ENCODE measurements around the gene NOP16. TPM values are rescaled to one million over a fixed set of nuclear protein-coding genes. Genes with fewer than 3 reads are reported as not detected.

The NOP16 gene
- 10 to 100 TPM; 17.1 to 34.7 (median 24.0) TPM for polyA plus RNA-seq (ENCODE audit: insufficient read length in 4 of 4)

GRCh38 chr5:176388444-176389134 is at the start of gene NOP16, which contains the start of gene HIGD2A:
NOP16 (minus strand) TSS chr5:176388598; CDS start chr5:176388539, 59 bp downstream.
HIGD2A (plus strand) TSS chr5:176388751; CDS start chr5:176388820, 69 bp downstream.
- peak; percentile 97 to 98 (median 98) for DNase-seq (ENCODE audit: low read depth in 4 of 4, low spot score in 3 of 4)

- no peak for DNase-seq (ENCODE audit: low read depth in 4 of 4, low spot score in 3 of 4)
Measured at GRCh38 chr5:176436656-176437055, 48.3 kb upstream of the NOP16 start.

GRCh38 chr5:176432707-176433106 is 44.3 kb upstream of the NOP16 start:
- no peak for DNase-seq (ENCODE audit: low read depth in 4 of 4, low spot score in 3 of 4)

GRCh38 chr5:176429972-176430371 is 41.6 kb upstream of the NOP16 start:
- DNase-seq (ENCODE audit: low read depth in 4 of 4, low spot score in 3 of 4) = no peak

- no peak for DNase-seq (ENCODE audit: low read depth in 4 of 4, low spot score in 3 of 4)
Measured at GRCh38 chr5:176427971-176428370, 39.6 kb upstream of the NOP16 start.

GRCh38 chr5:176426876-176427275 is 38.5 kb upstream of the NOP16 start:
- no peak for DNase-seq (ENCODE audit: low read depth in 4 of 4, low spot score in 3 of 4)

- DNase-seq (ENCODE audit: low read depth in 4 of 4, low spot score in 3 of 4) = no peak
Measured at GRCh38 chr5:176425791-176426190, 37.4 kb upstream of the NOP16 start.

- DNase-seq (ENCODE audit: low read depth in 4 of 4, low spot score in 3 of 4) = no peak
Measured at GRCh38 chr5:176425138-176425537, 36.7 kb upstream of the NOP16 start.

- DNase-seq (ENCODE audit: low read depth in 4 of 4, low spot score in 3 of 4) = no peak
Measured at GRCh38 chr5:176424181-176424580, 35.8 kb upstream of the NOP16 start.

- DNase-seq (ENCODE audit: low read depth in 4 of 4, low spot score in 3 of 4) = no peak
Measured at GRCh38 chr5:176420972-176421544, 32.7 kb upstream of the NOP16 start.

GRCh38 chr5:176420086-176420485 is 31.7 kb upstream of the NOP16 start:
- DNase-seq (ENCODE audit: low read depth in 4 of 4, low spot score in 3 of 4) = no peak

GRCh38 chr5:176418251-176418650 is 29.9 kb upstream of the NOP16 start:
- DNase-seq (ENCODE audit: low read depth in 4 of 4, low spot score in 3 of 4) = no peak

GRCh38 chr5:176416965-176417364 is 28.6 kb upstream of the NOP16 start:
- no peak for DNase-seq (ENCODE audit: low read depth in 4 of 4, low spot score in 3 of 4)

- peak; percentile 68 to 88 (median 82) for DNase-seq (ENCODE audit: low read depth in 4 of 4, low spot score in 3 of 4)
Measured at GRCh38 chr5:176415952-176416924, 27.8 kb upstream of the NOP16 start, which contains the start of gene CLTB. CLTB (minus strand) TSS chr5:176416539; CDS start chr5:176416363, 176 bp downstream.

- no peak for DNase-seq (ENCODE audit: low read depth in 4 of 4, low spot score in 3 of 4)
Measured at GRCh38 chr5:176415240-176415951, 27.0 kb upstream of the NOP16 start.

GRCh38 chr5:176414704-176415103 is 26.3 kb upstream of the NOP16 start:
- DNase-seq (ENCODE audit: low read depth in 4 of 4, low spot score in 3 of 4) = no peak

GRCh38 chr5:176413709-176414191 is 25.4 kb upstream of the NOP16 start:
- no peak for DNase-seq (ENCODE audit: low read depth in 4 of 4, low spot score in 3 of 4)

GRCh38 chr5:176413255-176413565 is 24.8 kb upstream of the NOP16 start:
- no peak for DNase-seq (ENCODE audit: low read depth in 4 of 4, low spot score in 3 of 4)

GRCh38 chr5:176412517-176413254 is 24.3 kb upstream of the NOP16 start:
- DNase-seq (ENCODE audit: low read depth in 4 of 4, low spot score in 3 of 4) = no peak

Measured in left renal pelvis (tissue), 4 donors.